IMR-90 (cell line): ENCODE measurements around the gene AIRE. TPM values are rescaled to one million over a fixed set of nuclear protein-coding genes. Genes with fewer than 3 reads are reported as not detected.

Experiments
- ATAC-seq: fragments of 200-7000 bp; cut with Tn5 transposase; 2 replicates; pipeline ENCODE4 v1.9.1; 2020; ENCODE audit warnings: low read depth, mild to moderate bottlenecking, moderate library complexity
- BruUV-seq: library from RNA; stranded (reverse); fragments of 400-500 nt; replicated peaks from 2 replicates; lab custom pipeline; 2021; lab: Mats Ljungman, UMichigan
- CTCF ChIA-PET: fragments of 300-600 bp; formaldehyde crosslinking; extraction: SDS; loops from one replicate; lab custom pipeline; 2021; ENCODE audit warnings: antibody characterized with exemption; lab: Yijun Ruan, JAX
- POLR2A ChIA-PET: fragments of 300-600 bp; sonication (Branson Sonifier 250); formaldehyde crosslinking; loops from one replicate; lab custom pipeline; 2022; ENCODE audit warnings: antibody characterized with exemption; ENCODE audit not compliant: unreplicated experiment; lab: Charles Lee
- DNase-seq: peaks from one replicate; pipeline ENCODE4 v3.0.0; 2013
- H2AFZ ChIP-seq: replicated peaks from 2 replicates; pipeline ENCODE3; 2013; ENCODE audit warnings: low read length, mild to moderate bottlenecking; ENCODE audit not compliant: poor library complexity
- H2AK5ac ChIP-seq: 2 replicates; pipeline ENCODE4 v1.6.1; 2013; ENCODE audit warnings: low read depth, low read length, inconsistent platforms
- H2AK9ac ChIP-seq: replicated peaks from 2 replicates; pipeline ENCODE3; 2013; ENCODE audit warnings: mild to moderate bottlenecking, low read depth, low read length, moderate library complexity; ENCODE audit not compliant: poor library complexity
- H2BK120ac ChIP-seq: 2 replicates; pipeline ENCODE4 v1.6.1; 2013; ENCODE audit warnings: low read depth, low read length, inconsistent platforms
- H2BK15ac ChIP-seq: 3 replicates; pipeline ENCODE4 v1.6.1; 2013; ENCODE audit warnings: low read depth, low read length, inconsistent platforms
- H2BK20ac ChIP-seq: 2 replicates; pipeline ENCODE4 v1.6.1; 2013; ENCODE audit warnings: low read depth, mild to moderate bottlenecking, inconsistent platforms, low read length, moderate library complexity
- H2BK5ac ChIP-seq: 2 replicates; pipeline ENCODE4 v1.6.1; 2013; ENCODE audit warnings: mild to moderate bottlenecking, low read depth, low read length, inconsistent platforms; ENCODE audit not compliant: poor library complexity, severe bottlenecking
- H3K14ac ChIP-seq: replicated peaks from 2 replicates; pipeline ENCODE4 v1.6.1; 2013; ENCODE audit warnings: low read depth, low read length, inconsistent platforms
- H3K18ac ChIP-seq: 2 replicates; pipeline ENCODE4 v1.6.1; 2013; ENCODE audit warnings: low read depth, low read length, control low read depth
- H3K23ac ChIP-seq: 2 replicates; pipeline ENCODE4 v1.6.1; 2013; ENCODE audit warnings: low read depth, low read length, inconsistent platforms
- H3K27ac ChIP-seq: 2 replicates; pipeline ENCODE4 v1.5.1; 2013; ENCODE audit warnings: mild to moderate bottlenecking, control low read depth, low read length; ENCODE audit not compliant: insufficient read depth
- H3K27me3 ChIP-seq: 2 replicates; pipeline ENCODE4 v1.6.1; 2013; ENCODE audit warnings: low read length; ENCODE audit not compliant: control insufficient read depth, insufficient read depth
- H3K36me3 ChIP-seq: 2 replicates; pipeline ENCODE4 v1.6.1; 2013; ENCODE audit warnings: low read length, mixed read lengths; ENCODE audit not compliant: control insufficient read depth, insufficient read depth
- H3K4ac ChIP-seq: 2 replicates; pipeline ENCODE4 v1.6.1; 2013; ENCODE audit warnings: low read depth, low read length, inconsistent platforms
- H3K4me1 ChIP-seq: 2 replicates; pipeline ENCODE4 v1.6.1; 2013; ENCODE audit warnings: low read length, mixed read lengths; ENCODE audit not compliant: control insufficient read depth, insufficient read depth
- H3K4me2 ChIP-seq: 2 replicates; pipeline ENCODE4 v1.6.1; 2013; ENCODE audit warnings: low read depth, mild to moderate bottlenecking, control low read depth, low read length, moderate library complexity
- H3K4me3 ChIP-seq: 2 replicates; pipeline ENCODE4 v1.5.1; 2013; ENCODE audit warnings: low read depth, mild to moderate bottlenecking, control low read depth, low read length, moderate library complexity; ENCODE audit not compliant: insufficient read depth
- H3K56ac ChIP-seq: 2 replicates; pipeline ENCODE4 v1.6.1; 2013; ENCODE audit warnings: low read length, inconsistent platforms; ENCODE audit not compliant: insufficient read depth; ENCODE audit errors: extremely low read depth
- H3K79me1 ChIP-seq, 2 experiments: 2 replicates each; pipeline ENCODE4 v1.6.1; 2013; ENCODE audit warnings: low read length in 2 of 2, inconsistent platforms in 1 of 2, low read depth in 1 of 2
- H3K9ac ChIP-seq: 2 replicates; pipeline ENCODE4 v1.6.1; 2013; ENCODE audit warnings: low read depth, low read length, control low read depth
- H3K9me1 ChIP-seq: 2 replicates; pipeline ENCODE4 v1.6.1; 2013; ENCODE audit warnings: low read length, inconsistent platforms; ENCODE audit not compliant: insufficient read depth
- H3K9me3 ChIP-seq: 2 replicates; pipeline ENCODE4 v1.6.1; 2013; ENCODE audit warnings: low read length; ENCODE audit not compliant: control insufficient read depth, insufficient read depth
- H4K20me1 ChIP-seq: 2 replicates; pipeline ENCODE4 v1.6.1; 2013; ENCODE audit warnings: low read length, inconsistent platforms; ENCODE audit not compliant: insufficient read depth
- H4K5ac ChIP-seq: 2 replicates; pipeline ENCODE4 v1.6.1; 2013; ENCODE audit warnings: mild to moderate bottlenecking, low read depth, low read length, control low read depth
- H4K8ac ChIP-seq, 2 experiments: 2 replicates each; pipeline ENCODE4 v1.6.1; 2013; ENCODE audit warnings: low read depth in 2 of 2, low read length in 2 of 2, control low read depth in 1 of 2, inconsistent platforms in 1 of 2
- H4K91ac ChIP-seq: 2 replicates; pipeline ENCODE4 v1.6.1; 2013; ENCODE audit warnings: low read depth, low read length, inconsistent platforms; ENCODE audit not compliant: insufficient read depth
- CEBPB ChIP-seq: IDR thresholded peaks from 2 replicates; pipeline ENCODE4 v1.6.1; 2012; ENCODE audit warnings: low read depth, low read length, improper control_type of control experiment
- MAZ ChIP-seq: IDR thresholded peaks from 2 replicates; pipeline ENCODE4 v1.6.1; 2012; ENCODE audit warnings: low read depth, mild to moderate bottlenecking, low read length, improper control_type of control experiment, moderate library complexity, borderline replicate concordance
- NFE2L2 ChIP-seq: fragments of 150-350 bp; IDR thresholded peaks from 2 replicates; pipeline ENCODE4 v1.6.1; 2016; ENCODE audit warnings: low read depth, mild to moderate bottlenecking, low read length
- POLR2A ChIP-seq: IDR thresholded peaks from 2 replicates; pipeline ENCODE4 v1.6.1; 2012; ENCODE audit warnings: mild to moderate bottlenecking, low read depth, low read length
- USF2 ChIP-seq: fragments of 150-350 bp; IDR thresholded peaks from 2 replicates; pipeline ENCODE4 v1.6.1; 2017; ENCODE audit warnings: mild to moderate bottlenecking, antibody characterized with exemption, low read length, low read depth
- WGBS, 2 experiments: methylation state at CpG; one replicate each; pipeline versions ENCODE4 v1.1.5 to v1.1.7; 2013; ENCODE audit warnings: missing lambda C conversion rate in 2 of 2; ENCODE audit not compliant: insufficient read length in 1 of 2; ENCODE audit errors: extremely low coverage in 2 of 2; 5-methylcytosine and 5-hydroxymethylcytosine counted together
- dilution Hi-C: fragments of 300-500 bp; cut with HindIII; formaldehyde crosslinking; loops from one replicate; pipeline ENCODE4 v1.14.3; 2018; ENCODE audit warnings: low sequenced_read_pairs; ENCODE audit not compliant: unreplicated experiment
- in situ Hi-C: fragments of 300-500 bp; cut with MboI; formaldehyde crosslinking; loops from 3 replicates; pipeline ENCODE4 v1.14.3; 2019; ENCODE audit warnings: low sequenced_read_pairs, inconsistent platforms, mixed read lengths
- intact Hi-C: fragments of 100-400 bp; cut with micrococcal nuclease; formaldehyde crosslinking; loops from 2 replicates; pipeline ENCODE4 v1.10.0; 2022
- polyA plus RNA-seq, 3 experiments: library from polyadenylated mRNA; depleted of rRNA; stranded (reverse); fragments of >200 nt; gene quantifications; 2 replicates each; pipeline ENCODE4 v1.2.3, GENCODE V29; 2012; ENCODE audit warnings: low replicate concordance in 1 of 3
- total RNA-seq: library from RNA; depleted of rRNA; stranded (reverse); fragments of >200 nt; gene quantifications from 2 replicates; pipeline ENCODE4 v1.2.3, GENCODE V29; 2012

The AIRE gene
- total and polyA plus RNA-seq, 2 of the 4 experiments (the other 2 are of a cell fraction) = 0.05 TPM; not detected in 1

- no peak overlapping the region for H3K27ac ChIP-seq
- H2BK20ac ChIP-seq = no peak overlapping the region
- no peaks in the 10 kb centered on the region for H3K9me3 ChIP-seq
- no peaks in the 10 kb centered on the region for H3K79me1 ChIP-seq
- POLR2A ChIA-PET = no interaction called here
- dilution Hi-C loops (no loop called here), in situ Hi-C loops (no loop called here), intact Hi-C loops (no loop called here)
- H2AK5ac ChIP-seq = no peak overlapping the region
- no TSS peak for BruUV-seq
- H2AFZ ChIP-seq = peak overlapping the region; percentile 21
- no peak for ATAC-seq
- no peak overlapping the region for H3K9ac ChIP-seq
- H3K14ac ChIP-seq = no peak overlapping the region
- H3K56ac ChIP-seq = no peak overlapping the region
- no peak overlapping the region for H3K4me2 ChIP-seq
- H3K36me3 ChIP-seq = peaks cover 51% of the 10 kb centered on the region
- H3K9me1 ChIP-seq = no peaks in the 10 kb centered on the region
- DNase-seq = no peak
- H2AK9ac ChIP-seq = peak overlapping the region; percentile 50
- no peak overlapping the region for H3K18ac ChIP-seq
- CTCF ChIA-PET = no interaction called here
- no peaks in the 10 kb centered on the region for H3K4me1 ChIP-seq
- no peak overlapping the region for H2BK15ac ChIP-seq
- H4K5ac ChIP-seq = no peak overlapping the region
- H3K23ac ChIP-seq = no peak overlapping the region
- no peak overlapping the region for H4K91ac ChIP-seq
- H2BK5ac ChIP-seq = no peak overlapping the region
- H3K27me3 ChIP-seq = no peaks in the 10 kb centered on the region
- 96% methylated on average over 12 of the region's 44 CpGs; no CpG with 5 or more reads in 1 of the 2 experiments for WGBS, 2 experiments
- peaks cover 11% of the 10 kb centered on the region for H4K20me1 ChIP-seq
- H4K8ac ChIP-seq = no peak overlapping the region
- H3K4me3 ChIP-seq = no peak overlapping the region
- H2BK120ac ChIP-seq = no peak overlapping the region
- H3K4ac ChIP-seq = no peak overlapping the region
- TF ChIP-seq MAZ = no peak
- no peak for TF ChIP-seq NFE2L2
- no peak for TF ChIP-seq POLR2A
- no peak for TF ChIP-seq USF2
- no peak for TF ChIP-seq CEBPB
Observed at GRCh38 chr21:44325386-44326271, 40.0 kb downstream of the AIRE start.
